ENCODE measurements around the gene GNAQ. TPM values are rescaled to one million over a fixed set of nuclear protein-coding genes. Genes with fewer than 3 reads are reported as not detected.

Gene GNAQ
- polyA plus RNA-seq, 1 donor (not counting 4 experiments of a cell fraction or from before 2014, with no cell fraction given) = 64.3 TPM

GRCh38 chr9:77672183-77672582, 359.4 kb downstream of the GNAQ start:
- peaks cover 4% of the 10 kb centered on the region for H3K27me3 ChIP-seq (ENCODE audit: control insufficient read depth, extremely low read depth, insufficient read depth, low read length)
- dilution Hi-C loops (cut with MboI; ENCODE audit: extremely low pct_ligation_motif_present, low sequenced_read_pairs) = no loop called here
- H3K27ac ChIP-seq (ENCODE audit: control insufficient read depth, insufficient read depth, low read length) = no peak overlapping the region
- no peak for DNase-seq (ENCODE audit: low read depth, low spot score)
- no peak overlapping the region for H3K4me3 ChIP-seq (ENCODE audit: control insufficient read depth in 2 of 3, extremely low read depth in 1 of 3, insufficient read depth in 2 of 3, low read depth in 1 of 3, low read length in 3 of 3)
- FAIRE-seq = no peak
- H3K79me2 ChIP-seq (ENCODE audit: control insufficient read depth, insufficient read depth, low read length) = no peaks in the 10 kb centered on the region
- H3K9me3 ChIP-seq (ENCODE audit: control insufficient read depth, low read depth, low read length) = no peaks in the 10 kb centered on the region
- no peak overlapping the region for H3K4me2 ChIP-seq (ENCODE audit: control insufficient read depth, extremely low read depth, insufficient read depth, low read depth, low read length)
- no peak overlapping the region for H2AFZ ChIP-seq (ENCODE audit: control insufficient read depth, low read length)
- no peaks in the 10 kb centered on the region for H3K9me1 ChIP-seq (ENCODE audit: control insufficient read depth, extremely low read depth, insufficient read depth, low read length)
- H4K20me1 ChIP-seq (ENCODE audit: control insufficient read depth, extremely low read depth, insufficient read depth, low read length) = no peaks in the 10 kb centered on the region
- H3K9ac ChIP-seq (ENCODE audit: control insufficient read depth, extremely low read depth, insufficient read depth, low read length) = no peak overlapping the region
- H3K4me1 ChIP-seq (ENCODE audit: control insufficient read depth, extremely low read depth, insufficient read depth, low read length) = no peaks in the 10 kb centered on the region
- TF ChIP-seq CTCF (optimal IDR thresholded peaks at IDR 0.05 in 1 of 3, IDR thresholded peaks at IDR 0.05 in 1 of 3, conservative IDR thresholded peaks at IDR 0.05 in 1 of 3; ENCODE audit: extremely low read depth in 1 of 3, insufficient read depth in 2 of 3, low read length in 3 of 3) (no peak), EZH2 (IDR thresholded peaks at IDR 0.05; ENCODE audit: low read length) (no peak)
- no peaks in the 10 kb centered on the region for H3K36me3 ChIP-seq (ENCODE audit: control insufficient read depth in 2 of 2, extremely low read depth in 1 of 2, insufficient read depth in 2 of 2, low read length in 2 of 2)

DNA sequence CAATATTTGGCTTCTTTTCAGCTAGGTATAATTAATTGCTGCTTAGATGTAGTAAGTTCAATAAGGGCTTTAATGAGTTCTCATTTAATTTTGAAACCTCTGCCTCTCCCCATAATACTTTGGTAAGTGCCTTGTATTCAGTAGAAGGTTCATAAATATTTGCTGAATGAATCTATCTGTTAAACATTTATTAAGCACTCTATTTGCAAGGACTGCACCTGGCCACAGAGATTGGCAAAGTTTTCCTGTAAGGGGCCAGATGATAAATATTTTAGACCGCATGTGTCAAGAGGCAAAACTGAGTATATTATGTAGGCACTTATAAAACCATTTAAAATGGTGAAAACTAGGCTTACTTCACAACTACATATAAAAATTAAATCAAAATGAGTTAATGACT, 364.5 kb downstream of the GNAQ start:
- H4K20me1 ChIP-seq (ENCODE audit: control insufficient read depth, extremely low read depth, insufficient read depth, low read length) = no peaks in the 10 kb centered on the region
- FAIRE-seq (no peak), DNase-seq (ENCODE audit: low read depth, low spot score) (no peak)
- H3K36me3 ChIP-seq (ENCODE audit: control insufficient read depth in 2 of 2, extremely low read depth in 1 of 2, insufficient read depth in 2 of 2, low read length in 2 of 2) = no peaks in the 10 kb centered on the region
- H3K9ac ChIP-seq (ENCODE audit: control insufficient read depth, extremely low read depth, insufficient read depth, low read length) = no peak overlapping the region
- H3K4me1 ChIP-seq (ENCODE audit: control insufficient read depth, extremely low read depth, insufficient read depth, low read length) = no peaks in the 10 kb centered on the region
- dilution Hi-C loops (cut with MboI; ENCODE audit: extremely low pct_ligation_motif_present, low sequenced_read_pairs) = no loop called here
- no peak overlapping the region for H2AFZ ChIP-seq (ENCODE audit: control insufficient read depth, low read length)
- H3K79me2 ChIP-seq (ENCODE audit: control insufficient read depth, insufficient read depth, low read length) = no peaks in the 10 kb centered on the region
- H3K4me2 ChIP-seq (ENCODE audit: control insufficient read depth, extremely low read depth, insufficient read depth, low read depth, low read length) = no peak overlapping the region
- H3K9me1 ChIP-seq (ENCODE audit: control insufficient read depth, extremely low read depth, insufficient read depth, low read length) = no peaks in the 10 kb centered on the region
- H3K9me3 ChIP-seq (ENCODE audit: control insufficient read depth, low read depth, low read length) = no peaks in the 10 kb centered on the region
- TF ChIP-seq EZH2 (IDR thresholded peaks at IDR 0.05; ENCODE audit: low read length) = no peak
- no peak for TF ChIP-seq CTCF (optimal IDR thresholded peaks at IDR 0.05 in 1 of 3, IDR thresholded peaks at IDR 0.05 in 1 of 3, conservative IDR thresholded peaks at IDR 0.05 in 1 of 3; ENCODE audit: extremely low read depth in 1 of 3, insufficient read depth in 2 of 3, low read length in 3 of 3)
- H3K27ac ChIP-seq (ENCODE audit: control insufficient read depth, insufficient read depth, low read length) = no peak overlapping the region
- peaks cover 4% of the 10 kb centered on the region for H3K27me3 ChIP-seq (ENCODE audit: control insufficient read depth, extremely low read depth, insufficient read depth, low read length)
- H3K4me3 ChIP-seq (ENCODE audit: control insufficient read depth in 2 of 3, extremely low read depth in 1 of 3, insufficient read depth in 2 of 3, low read depth in 1 of 3, low read length in 3 of 3) = no peak overlapping the region

Other genes starting within 250 kb of the GNAQ start
- gene CEP78, start 204.3 kb upstream of the GNAQ start, polyA plus RNA-seq = 5.1 to 13.2 TPM (median 10.1 TPM) in 3 replicates

Measured in keratinocyte (primary cell).